K562 (cell line): Measurements from ENCODE around the gene RUNDC1. TPM values are rescaled to one million over a fixed set of nuclear protein-coding genes. Genes with fewer than 3 reads are reported as not detected.

Experiments
- KLF1 ChIP-seq: fragments of 450-650 bp; IDR thresholded peaks from 2 replicates; pipeline ENCODE4 v1.6.1; 2016; ENCODE audit warnings: missing genetic modification characterization, missing compliant biosample characterization
- MAFG ChIP-seq: fragments of 450-650 bp; conservative IDR thresholded peaks from 2 replicates; pipeline ENCODE4 v1.6.1; 2016; ENCODE audit warnings: missing genetic modification characterization, missing compliant biosample characterization
- NFIC ChIP-seq: fragments of 450-650 bp; IDR thresholded peaks from 2 replicates; pipeline ENCODE4 v1.6.1; 2017; ENCODE audit warnings: mild to moderate bottlenecking, inconsistent platforms
- PCBP2 ChIP-seq: fragments of 200-400 bp; formaldehyde crosslinking; IDR thresholded peaks from 2 replicates; pipeline ENCODE4 v1.6.1; 2018; ENCODE audit warnings: low read length, low read depth, mild to moderate bottlenecking, moderate library complexity; ENCODE audit not compliant: poor library complexity, severe bottlenecking
- ZNF561 ChIP-seq: fragments of 450-650 bp; formaldehyde crosslinking; conservative IDR thresholded peaks from 2 replicates; pipeline ENCODE4 v1.4.0; 2020; ENCODE audit warnings: mild to moderate bottlenecking, moderate library complexity
- polyA plus RNA-seq, 8 experiments: library from polyadenylated mRNA; depleted of rRNA in 4 of 8; stranded (reverse) in 5 of 8; unstranded in 3 of 8; fragments of >200 nt; fragmentation: Nextera tagmentation in 2 of 8; fragmentation: Illumina TruSeq in 1 of 8; extraction: Ambion mirVana in 2 of 8; extraction: Trizol in 1 of 8; gene quantifications; 2 replicates each; pipeline versions ENCODE4 v1.2.1 to v1.2.3, GENCODE V29; 2011 to 2014; ENCODE audit warnings: inconsistent platforms in 1 of 8, missing spikeins in 1 of 8
- total RNA-seq, 7 experiments: library from RNA; depleted of rRNA in 6 of 7; stranded (reverse); fragments of >200 nt in 6 of 7; fragmentation: Illumina TruSeq in 2 of 7; extraction: Trizol in 2 of 7; gene quantifications; 2 replicates each; pipeline versions ENCODE4 v1.2.1 to v1.2.3, GENCODE V29; 2011 to 2021; ENCODE audit warnings: low replicate concordance in 1 of 7
- TF ChIP-seq, protein P1 (sequence below), 2 experiments: fragments of 450-650 bp; formaldehyde crosslinking in 1 of 2; IDR thresholded peaks; 2 replicates each; pipeline versions ENCODE4 v1.4.0 to v1.6.1; 2014 to 2020; ENCODE audit warnings: mild to moderate bottlenecking in 2 of 2, borderline replicate concordance in 1 of 2, low read depth in 1 of 2

Gene RUNDC1
- total and polyA plus RNA-seq, 9 of the 15 experiments (the other 6 are each of a cell fraction or from before 2014, with no cell fraction given): 3.4 to 12.6 (median 9.4) TPM

GRCh38 chr17:42989726-42990652, 9.6 kb downstream of the RUNDC1 start (continued):
- TF ChIP-seq, protein P1, sequence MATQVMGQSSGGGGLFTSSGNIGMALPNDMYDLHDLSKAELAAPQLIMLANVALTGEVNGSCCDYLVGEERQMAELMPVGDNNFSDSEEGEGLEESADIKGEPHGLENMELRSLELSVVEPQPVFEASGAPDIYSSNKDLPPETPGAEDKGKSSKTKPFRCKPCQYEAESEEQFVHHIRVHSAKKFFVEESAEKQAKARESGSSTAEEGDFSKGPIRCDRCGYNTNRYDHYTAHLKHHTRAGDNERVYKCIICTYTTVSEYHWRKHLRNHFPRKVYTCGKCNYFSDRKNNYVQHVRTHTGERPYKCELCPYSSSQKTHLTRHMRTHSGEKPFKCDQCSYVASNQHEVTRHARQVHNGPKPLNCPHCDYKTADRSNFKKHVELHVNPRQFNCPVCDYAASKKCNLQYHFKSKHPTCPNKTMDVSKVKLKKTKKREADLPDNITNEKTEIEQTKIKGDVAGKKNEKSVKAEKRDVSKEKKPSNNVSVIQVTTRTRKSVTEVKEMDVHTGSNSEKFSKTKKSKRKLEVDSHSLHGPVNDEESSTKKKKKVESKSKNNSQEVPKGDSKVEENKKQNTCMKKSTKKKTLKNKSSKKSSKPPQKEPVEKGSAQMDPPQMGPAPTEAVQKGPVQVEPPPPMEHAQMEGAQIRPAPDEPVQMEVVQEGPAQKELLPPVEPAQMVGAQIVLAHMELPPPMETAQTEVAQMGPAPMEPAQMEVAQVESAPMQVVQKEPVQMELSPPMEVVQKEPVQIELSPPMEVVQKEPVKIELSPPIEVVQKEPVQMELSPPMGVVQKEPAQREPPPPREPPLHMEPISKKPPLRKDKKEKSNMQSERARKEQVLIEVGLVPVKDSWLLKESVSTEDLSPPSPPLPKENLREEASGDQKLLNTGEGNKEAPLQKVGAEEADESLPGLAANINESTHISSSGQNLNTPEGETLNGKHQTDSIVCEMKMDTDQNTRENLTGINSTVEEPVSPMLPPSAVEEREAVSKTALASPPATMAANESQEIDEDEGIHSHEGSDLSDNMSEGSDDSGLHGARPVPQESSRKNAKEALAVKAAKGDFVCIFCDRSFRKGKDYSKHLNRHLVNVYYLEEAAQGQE (IDR thresholded peaks at IDR 0.05; ENCODE audit: borderline replicate concordance): no peak
- TF ChIP-seq, protein P1 (CRISPR knock-in tag; IDR thresholded peaks at IDR 0.05; ENCODE audit: low read depth): no peak
- no peak for TF ChIP-seq PCBP2
- no peak for TF ChIP-seq KLF1 (tag)
- no peak for TF ChIP-seq NFIC
- TF ChIP-seq ZNF561 (CRISPR knock-in tag): no peak
- no peak for TF ChIP-seq MAFG
